ENCODE data around the gene PREP.

The PREP gene

GRCh38 chr6:105391705-105392104 lies 11.2 kb downstream of the PREP start:
- DNase-seq = no peak

GRCh38 chr6:105389543-105389942 lies 13.3 kb downstream of the PREP start:
- no peak for DNase-seq

- DNase-seq = no peak
Measured at GRCh38 chr6:105388392-105388791, 14.5 kb downstream of the PREP start.

- DNase-seq = no peak
Measured at GRCh38 chr6:105384004-105384403, 18.9 kb downstream of the PREP start.

GRCh38 chr6:105382958-105383357 lies 19.9 kb downstream of the PREP start:
- no peak for DNase-seq

- DNase-seq = no peak
Measured at GRCh38 chr6:105382496-105382895, 20.4 kb downstream of the PREP start.

GRCh38 chr6:105380634-105381033 lies 22.2 kb downstream of the PREP start:
- DNase-seq = no peak

- DNase-seq = no peak
Measured at GRCh38 chr6:105375797-105376196, 27.1 kb downstream of the PREP start.

- DNase-seq = no peak
Measured at GRCh38 chr6:105374010-105374420, 28.9 kb downstream of the PREP start.

- DNase-seq = no peak
Measured at GRCh38 chr6:105373481-105373880, 29.4 kb downstream of the PREP start.

GRCh38 chr6:105372849-105373182 lies 30.1 kb downstream of the PREP start:
- DNase-seq = no peak

GRCh38 chr6:105372142-105372848 lies 30.6 kb downstream of the PREP start:
- DNase-seq = no peak

GRCh38 chr6:105370351-105370750 lies 32.5 kb downstream of the PREP start:
- no peak for DNase-seq

GRCh38 chr6:105369145-105369544 lies 33.7 kb downstream of the PREP start:
- DNase-seq = no peak

GRCh38 chr6:105364243-105364642 lies 38.6 kb downstream of the PREP start:
- DNase-seq = peak in 1 of 5 experiments; percentile 5

- DNase-seq = no peak
Measured at GRCh38 chr6:105363100-105363754, 39.7 kb downstream of the PREP start.

- no peak for DNase-seq
Measured at GRCh38 chr6:105359419-105360370, 43.2 kb downstream of the PREP start.

GRCh38 chr6:105357165-105357564 lies 45.7 kb downstream of the PREP start:
- no peak for DNase-seq

- DNase-seq = no peak
Measured at GRCh38 chr6:105352037-105352617, 50.8 kb downstream of the PREP start.

GRCh38 chr6:105348897-105349296 lies 54.0 kb downstream of the PREP start:
- no peak for DNase-seq

- DNase-seq = no peak
Measured at GRCh38 chr6:105346052-105346451, 56.8 kb downstream of the PREP start.

- DNase-seq = no peak
Measured at GRCh38 chr6:105345506-105345905, 57.4 kb downstream of the PREP start.

GRCh38 chr6:105344881-105345370 lies 58.0 kb downstream of the PREP start:
- no peak for DNase-seq

Data from T-helper 2 cell (primary cell).